KBM-7 (cell line): ENCODE data around the gene ATF3.
A peak's percentile ranks its signal among the peaks of the same experiment; 100 is the strongest.
"Not testable (repeated sequence)": the region's sequence is repeated elsewhere in the genome, so short reads cannot be mapped to it uniquely, and the experiment has no call there.

ENCODE experiments used
- DNase-seq: peaks from one replicate; pipeline ENCODE4 v3.0.0-alpha.2; 2015
- in situ Hi-C: fragments of 300-500 bp; cut with MboI; formaldehyde crosslinking; loops from 2 replicates; pipeline ENCODE4 v1.14.3; 2020; ENCODE audit warnings: low sequenced_read_pairs, low pct_unique_long_range_greater_than_20kb, mixed read lengths

ATF3 gene

GRCh38 chr1:212621043-212621948, 12.7 kb downstream of the ATF3 start:
- DNase-seq, result peak; percentile 43
- in situ Hi-C loops, result no loop called here

DNA sequence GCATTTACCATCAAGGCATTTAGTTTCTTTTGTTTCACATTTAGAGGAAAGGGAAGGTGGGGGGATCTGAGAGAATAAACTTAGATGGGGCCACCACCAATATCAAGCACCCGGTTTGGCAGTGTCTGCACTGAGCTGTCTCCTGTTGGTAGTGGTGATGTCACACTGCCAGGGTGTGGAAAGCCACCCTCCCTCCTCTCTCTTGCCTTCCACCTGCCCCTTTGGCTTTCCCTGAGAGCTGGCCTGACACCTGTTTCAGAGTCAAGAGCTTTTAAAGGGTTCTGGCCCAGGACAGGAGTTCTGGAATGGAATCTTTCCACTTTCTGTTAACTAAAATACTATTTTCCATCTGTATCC, 13.4 kb downstream of the ATF3 start:
- in situ Hi-C loops, result no loop called here

GRCh38 chr1:212622467-212622866, 13.9 kb downstream of the ATF3 start:
- in situ Hi-C loops, result no loop called here
- no peak for DNase-seq

More for the DNA sequence above, 13.4 kb downstream of the ATF3 start:
- no peak for DNase-seq

DNA sequence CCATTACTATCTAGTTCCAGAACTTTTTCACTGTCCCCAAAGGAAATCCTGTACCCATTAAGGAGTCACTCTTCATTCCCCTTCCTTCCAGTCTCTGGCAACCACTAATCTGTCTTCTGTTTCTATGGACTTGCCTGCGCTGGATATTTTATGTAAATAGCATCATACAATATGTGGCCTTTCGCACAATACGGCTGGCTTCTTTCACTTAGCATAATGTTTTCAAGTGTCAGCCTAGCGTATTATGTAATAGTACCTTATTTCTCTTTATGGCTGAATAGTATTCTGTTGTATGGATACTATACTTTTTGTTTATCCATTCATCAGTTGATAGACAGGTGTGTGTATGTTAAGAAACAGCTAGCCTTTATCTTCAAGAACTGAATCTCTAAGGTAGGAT, 14.3 kb downstream of the ATF3 start:
- no peak for DNase-seq

GRCh38 chr1:212623603-212624002, 15.0 kb downstream of the ATF3 start:
- DNase-seq, result no peak
- in situ Hi-C loops, result no loop called here

More for the DNA sequence above, 14.3 kb downstream of the ATF3 start:
- in situ Hi-C loops, result no loop called here

DNA sequence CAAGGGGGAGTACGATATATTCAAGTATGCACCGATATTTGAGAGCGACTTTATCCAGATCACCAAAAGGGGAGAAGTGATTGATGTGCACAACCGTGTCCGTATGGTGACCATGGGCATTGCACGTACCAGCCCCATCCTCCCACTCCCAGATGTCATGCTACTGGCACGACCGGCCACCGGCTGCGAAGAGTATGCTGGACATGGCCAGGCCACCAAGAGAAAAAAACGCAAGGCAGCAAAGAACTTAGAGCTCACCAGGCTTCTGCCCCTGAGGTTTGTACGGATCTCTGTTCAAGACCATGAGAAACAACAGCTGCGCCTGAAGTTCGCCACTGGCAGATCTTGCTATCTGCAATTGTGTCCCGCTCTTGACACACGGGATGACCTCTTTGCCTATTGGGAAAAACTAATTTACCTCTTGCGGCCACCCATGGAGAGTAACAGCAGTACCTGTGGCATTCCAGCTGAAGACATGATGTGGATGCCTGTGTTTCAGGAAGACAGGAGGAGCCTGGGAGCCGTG, 16.5 kb downstream of the ATF3 start:
- in situ Hi-C loops, result no loop called here

DNA sequence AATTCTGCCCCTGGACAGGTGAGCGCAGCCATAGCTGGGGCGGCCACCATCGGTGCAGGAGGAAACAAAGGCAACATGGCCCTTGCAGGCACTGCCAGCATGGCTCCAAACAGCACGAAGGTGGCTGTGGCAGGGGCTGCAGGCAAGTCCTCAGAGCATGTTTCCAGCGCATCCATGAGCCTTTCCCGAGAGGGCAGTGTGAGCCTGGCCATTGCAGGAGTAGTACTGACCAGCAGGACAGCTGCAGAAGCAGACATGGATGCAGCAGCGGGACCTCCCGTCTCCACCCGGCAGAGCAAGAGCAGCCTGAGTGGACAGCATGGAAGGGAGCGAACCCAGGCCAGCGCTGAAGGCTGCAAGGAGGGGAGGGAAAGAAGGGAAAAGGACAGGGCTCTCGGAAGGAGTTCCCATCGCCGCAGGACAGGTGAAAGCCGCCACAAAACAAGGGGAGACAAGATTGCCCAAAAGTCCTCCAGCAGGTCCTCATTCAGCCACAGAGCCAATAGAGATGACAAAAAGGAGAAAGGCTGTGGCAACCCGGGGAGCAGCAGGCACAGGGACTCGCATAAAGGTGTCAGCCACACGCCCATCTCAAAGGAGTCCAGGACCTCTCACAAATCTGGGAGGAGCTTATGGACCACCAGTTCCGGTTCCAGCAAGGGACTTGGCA, 17.4 kb downstream of the ATF3 start:
- DNase-seq, result no peak
- in situ Hi-C loops, result no loop called here

More for the DNA sequence above, 16.5 kb downstream of the ATF3 start:
- no peak for DNase-seq

DNA sequence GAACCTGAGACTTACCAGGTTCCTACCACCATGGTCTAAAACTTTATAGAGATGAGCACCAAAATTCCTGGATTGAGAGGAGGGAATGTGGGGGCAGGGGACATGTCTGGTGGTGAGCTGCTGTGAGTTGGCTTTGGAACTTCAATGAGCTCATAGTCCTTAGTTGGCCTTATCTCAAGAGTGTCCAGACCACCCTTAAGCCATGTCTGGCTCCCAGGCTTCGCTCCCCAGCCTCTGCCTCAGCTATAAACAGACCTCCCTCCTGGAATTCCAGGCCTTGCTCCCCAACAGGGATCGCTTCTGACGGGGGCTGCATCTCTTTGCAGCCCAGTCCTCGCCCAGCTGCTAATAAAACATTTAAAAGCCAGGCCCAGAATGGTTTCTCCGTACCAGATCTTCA, 19.5 kb downstream of the ATF3 start:
- no peak for DNase-seq
- in situ Hi-C loops, result no loop called here

DNA sequence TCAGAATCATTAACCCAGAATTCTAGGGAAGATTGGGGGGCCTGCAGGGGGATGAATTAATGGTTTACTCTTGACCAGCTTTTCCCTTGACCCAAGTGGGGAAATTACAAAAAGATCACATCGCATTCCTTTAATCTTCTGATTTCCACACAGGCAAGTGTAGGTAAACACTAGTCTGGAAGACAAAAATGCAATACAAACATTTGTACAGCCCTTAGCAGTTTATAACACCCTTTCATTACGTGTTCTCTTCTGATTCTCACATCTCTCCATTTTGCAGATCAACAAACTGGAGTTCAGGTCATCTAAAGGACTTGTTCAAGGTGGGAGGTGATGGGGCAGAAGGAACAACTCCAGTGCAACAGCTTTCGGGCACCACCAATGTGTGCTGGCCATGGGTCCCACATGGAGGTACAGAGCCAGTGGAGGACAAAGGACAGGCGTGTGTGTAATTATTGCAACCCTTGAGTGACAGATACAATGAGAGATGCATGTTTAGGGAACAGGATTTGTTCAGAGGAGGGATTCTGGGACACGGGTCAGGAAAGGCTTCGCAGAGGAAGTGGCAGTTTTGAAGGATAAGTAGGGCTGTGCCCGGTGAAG, 20.4 kb downstream of the ATF3 start:
- no peak for DNase-seq

GRCh38 chr1:212629450-212630157, 21.0 kb downstream of the ATF3 start:
- no peak for DNase-seq
- in situ Hi-C loops, result no loop called here

More for the DNA sequence above, 20.4 kb downstream of the ATF3 start:
- in situ Hi-C loops, result no loop called here

DNA sequence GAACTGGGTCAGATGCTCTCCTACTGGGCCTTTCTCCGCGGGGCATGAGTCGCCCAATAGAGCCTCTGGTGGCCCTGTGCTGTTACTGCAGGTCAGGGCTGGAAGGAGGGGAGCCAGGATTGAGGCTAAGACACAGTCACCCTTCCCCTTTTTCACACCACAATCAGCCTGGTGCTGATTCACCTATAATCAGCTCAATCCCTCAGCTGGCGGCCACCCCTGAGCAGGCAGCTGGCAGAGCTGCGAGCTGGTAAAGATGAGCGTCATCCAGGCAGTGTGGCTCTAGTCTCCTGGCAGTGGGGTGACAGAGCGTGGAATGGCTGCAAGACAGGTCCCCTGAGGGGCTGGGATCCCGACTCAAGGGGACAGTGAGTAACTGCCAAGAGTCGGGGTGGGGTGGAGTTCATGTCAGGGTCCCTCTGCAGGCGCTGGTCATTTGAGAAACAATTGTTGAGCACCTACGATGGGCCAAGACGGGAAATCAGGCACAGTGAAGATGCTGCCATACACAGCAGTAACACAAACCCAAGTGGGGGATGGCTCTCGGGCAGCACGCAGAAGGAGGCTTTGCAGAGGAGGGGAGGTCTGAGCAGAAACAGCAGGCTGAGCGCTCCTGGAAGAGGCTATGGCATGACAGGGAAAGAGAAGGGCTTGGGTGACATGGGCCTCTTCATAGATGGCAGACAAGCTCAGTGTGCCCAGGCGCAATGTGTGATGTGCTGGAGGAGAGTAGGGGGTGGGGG, 21.8 kb downstream of the ATF3 start:
- DNase-seq, result peak; percentile 93
- in situ Hi-C loops, result no loop called here

DNA sequence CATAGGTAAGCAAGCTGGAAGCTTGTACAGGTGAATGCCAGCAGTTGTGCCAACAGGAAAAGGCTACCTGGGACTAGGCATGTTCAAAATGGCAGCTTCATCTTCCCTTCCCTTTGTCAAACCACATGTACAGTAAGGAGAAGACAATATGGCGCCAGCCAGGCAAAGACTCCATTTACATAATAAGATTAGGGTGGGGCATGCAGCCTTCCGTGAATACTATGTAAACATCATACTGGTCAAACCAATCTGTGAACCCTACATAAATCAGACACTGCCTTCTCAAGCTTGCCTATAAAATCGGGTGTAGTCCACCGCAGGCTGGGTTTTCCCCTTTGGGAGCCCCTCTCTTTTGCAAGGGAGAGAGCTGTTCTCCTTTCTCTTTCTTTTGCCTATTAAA, 24.6 kb downstream of the ATF3 start:
- in situ Hi-C loops, result no loop called here
- no peak for DNase-seq

GRCh38 chr1:212634252-212634651, 25.7 kb downstream of the ATF3 start:
- in situ Hi-C loops, result no loop called here

DNA sequence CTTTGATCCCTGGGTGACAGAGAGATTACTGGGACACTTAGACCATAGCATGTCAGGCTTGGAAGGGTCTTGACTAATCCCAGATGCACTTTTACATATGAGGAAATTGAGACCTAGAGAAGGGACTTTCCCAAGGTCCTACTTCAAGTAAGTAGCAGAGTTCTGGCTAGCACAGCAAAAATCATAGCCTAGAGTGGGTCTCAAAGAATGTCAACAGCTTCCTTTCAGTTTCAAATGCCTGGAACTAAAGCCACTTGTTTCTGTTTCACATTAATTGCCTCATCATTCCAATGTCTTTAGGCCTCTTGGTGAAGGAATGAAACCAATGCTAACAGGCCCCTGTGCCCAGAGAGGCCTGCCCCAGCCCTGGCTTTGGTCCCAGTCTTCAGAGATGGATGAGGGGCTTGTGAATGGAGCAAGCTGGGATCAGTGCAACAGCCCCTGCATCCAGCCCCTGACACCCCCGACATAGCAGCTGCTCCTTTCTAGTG, 26.6 kb downstream of the ATF3 start:
- in situ Hi-C loops, result no loop called here
- peak; percentile 27 for DNase-seq

More at GRCh38 chr1:212634252-212634651, 25.7 kb downstream of the ATF3 start:
- DNase-seq, result no peak

- in situ Hi-C loops, result no loop called here
- no peak for DNase-seq
Observed at GRCh38 chr1:212637902-212638301, 29.3 kb downstream of the ATF3 start.

GRCh38 chr1:212638492-212639151, 30.1 kb downstream of the ATF3 start:
- no peak for DNase-seq
- in situ Hi-C loops, result no loop called here

- DNase-seq, in situ Hi-C loops: not testable (repeated sequence)
Observed at GRCh38 chr1:212639524-212639923, 31.0 kb downstream of the ATF3 start.
